ENCODE data around the gene CYP4A22.

DNA sequence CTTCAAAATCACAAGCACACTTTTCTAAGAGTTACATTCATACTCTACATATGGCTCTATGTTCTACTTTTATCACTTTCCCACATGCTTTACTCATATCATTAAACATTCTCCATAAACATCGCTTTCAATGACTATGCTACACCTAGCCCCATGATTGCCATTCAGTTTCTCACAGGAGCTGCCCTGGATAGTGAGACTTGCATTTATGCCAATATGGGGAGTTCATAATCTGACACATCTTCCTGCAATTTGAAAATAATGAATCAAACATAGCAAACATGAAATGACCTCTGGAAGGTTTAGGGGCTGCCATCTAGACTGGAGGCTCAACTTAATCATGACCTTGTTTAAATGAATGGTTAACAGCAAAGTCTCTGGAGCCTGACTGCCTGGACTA, 9.0 kb upstream of the CYP4A22 start:
- TF ChIP-seq, protein P1, sequence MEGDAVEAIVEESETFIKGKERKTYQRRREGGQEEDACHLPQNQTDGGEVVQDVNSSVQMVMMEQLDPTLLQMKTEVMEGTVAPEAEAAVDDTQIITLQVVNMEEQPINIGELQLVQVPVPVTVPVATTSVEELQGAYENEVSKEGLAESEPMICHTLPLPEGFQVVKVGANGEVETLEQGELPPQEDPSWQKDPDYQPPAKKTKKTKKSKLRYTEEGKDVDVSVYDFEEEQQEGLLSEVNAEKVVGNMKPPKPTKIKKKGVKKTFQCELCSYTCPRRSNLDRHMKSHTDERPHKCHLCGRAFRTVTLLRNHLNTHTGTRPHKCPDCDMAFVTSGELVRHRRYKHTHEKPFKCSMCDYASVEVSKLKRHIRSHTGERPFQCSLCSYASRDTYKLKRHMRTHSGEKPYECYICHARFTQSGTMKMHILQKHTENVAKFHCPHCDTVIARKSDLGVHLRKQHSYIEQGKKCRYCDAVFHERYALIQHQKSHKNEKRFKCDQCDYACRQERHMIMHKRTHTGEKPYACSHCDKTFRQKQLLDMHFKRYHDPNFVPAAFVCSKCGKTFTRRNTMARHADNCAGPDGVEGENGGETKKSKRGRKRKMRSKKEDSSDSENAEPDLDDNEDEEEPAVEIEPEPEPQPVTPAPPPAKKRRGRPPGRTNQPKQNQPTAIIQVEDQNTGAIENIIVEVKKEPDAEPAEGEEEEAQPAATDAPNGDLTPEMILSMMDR (IDR thresholded peaks at IDR 0.05): no peak
- TF ChIP-seq POLR2A (IDR thresholded peaks at IDR 0.05): no peak

Measured in esophagus squamous epithelium (tissue), 4 donors.